ENCODE data around the gene SGK2. TPM values are rescaled to one million over a fixed set of nuclear protein-coding genes. Genes with fewer than 3 reads are reported as not detected.

SGK2 gene
- total RNA-seq, 5 donors from 2014 or later (not counting 1 experiment from before 2014, with no cell fraction given), result 0.73 to 2.0 (median 1.4) TPM

GRCh38 chr20:43545837-43546578, 12.8 kb upstream of the SGK2 start:
- H3K4me1 Mint-ChIP-seq, result no peaks in the 10 kb centered on the region
- DNase-seq (no peak), ATAC-seq (replicated peaks in 1 of 4) (no peak)
- POLR2A ChIA-PET, result interaction anchor here in 1 of 2 donors (0.6 kb wide), 2 partner anchors 24 to 1453 kb away, joined by 3 read pairs; no protein-coding TSS in a partner anchor
- no peak overlapping the region for H3K27ac ChIP-seq (ENCODE audit: low read length)
- H3K27ac Mint-ChIP-seq, result no peak overlapping the region
- H3K4me1 ChIP-seq (ENCODE audit: control insufficient read depth in 1 of 2, extremely low read depth in 1 of 2, insufficient read depth in 2 of 2, low read length in 2 of 2), result no peaks in the 10 kb centered on the region
- H3K36me3 Mint-ChIP-seq, result peaks cover 17% of the 10 kb centered on the region
- CTCF ChIA-PET, result no interaction called here
- no peak overlapping the region for H3K4me3 ChIP-seq (ENCODE audit: control insufficient read depth in 1 of 2, extremely low read depth in 1 of 2, low read length in 1 of 2)
- H3K27me3 ChIP-seq (replicated peaks in 1 of 2; ENCODE audit: control insufficient read depth in 2 of 2, extremely low read depth in 1 of 2, insufficient read depth in 2 of 2, low read length in 1 of 2), result peaks cover 0 to 2% of the 10 kb centered on the region in 2 experiments
- peaks cover 0 to 4% (median 0%) of the 10 kb centered on the region in 3 donors for H3K9me3 Mint-ChIP-seq
- H3K9me3 ChIP-seq, result no peaks in the 10 kb centered on the region
- 81% methylated on average over 3 of the region's 4 CpGs for WGBS (ENCODE audit: insufficient coverage)
- H3K4me3 Mint-ChIP-seq, result no peak overlapping the region
- H3K27me3 Mint-ChIP-seq, result no peaks in the 10 kb centered on the region
- H3K36me3 ChIP-seq (ENCODE audit: control insufficient read depth in 2 of 2, extremely low read depth in 1 of 2, insufficient read depth in 1 of 2, low read length in 1 of 2), result peaks cover 0 to 3% of the 10 kb centered on the region in 2 donors

GRCh38 chr20:43548273-43548880, 10.4 kb upstream of the SGK2 start:
- CTCF ChIA-PET, result interaction anchor here in 1 of 2 donors (0.6 to 1.1 kb wide), 2 partner anchors 10 to 113 kb away, joined by 4 read pairs; no protein-coding TSS in a partner anchor
- no peaks in the 10 kb centered on the region for H3K9me3 ChIP-seq
- WGBS (ENCODE audit: insufficient coverage), result 61% methylated on average over 4 of the region's 5 CpGs

GRCh38 chr20:43549416-43550065, 9.3 kb upstream of the SGK2 start:
- WGBS (ENCODE audit: insufficient coverage), result 88% methylated on average over 2 of the region's 4 CpGs
- H3K4me3 ChIP-seq (ENCODE audit: control insufficient read depth in 1 of 2, extremely low read depth in 1 of 2, low read length in 1 of 2), result no peak overlapping the region
- no peaks in the 10 kb centered on the region for H3K9me3 ChIP-seq
- Mint-ChIP-seq H3K27me3 (no peaks in the 10 kb centered on the region), H3K4me1 (no peaks in the 10 kb centered on the region), H3K27ac (no peak overlapping the region), H3K4me3 (no peak overlapping the region), H3K9me3 (peaks cover 0 to 4% (median 0%) of the 10 kb centered on the region in 3 donors), H3K36me3 (peaks cover 23% of the 10 kb centered on the region)
- CTCF ChIA-PET, result interaction anchor here in 1 of 2 donors (0.6 to 1.1 kb wide), 2 partner anchors 11 to 112 kb away, joined by 4 read pairs; no protein-coding TSS in a partner anchor
- peaks cover 0 to 2% of the 10 kb centered on the region in 2 experiments for H3K27me3 ChIP-seq (replicated peaks in 1 of 2; ENCODE audit: control insufficient read depth in 2 of 2, extremely low read depth in 1 of 2, insufficient read depth in 2 of 2, low read length in 1 of 2)
- no peak overlapping the region for H3K27ac ChIP-seq (ENCODE audit: low read length)
- POLR2A ChIA-PET, result no interaction called here
- DNase-seq (no peak), ATAC-seq (replicated peaks in 1 of 4) (no peak)
- no peaks in the 10 kb centered on the region for H3K4me1 ChIP-seq (ENCODE audit: control insufficient read depth in 1 of 2, extremely low read depth in 1 of 2, insufficient read depth in 2 of 2, low read length in 2 of 2)
- H3K36me3 ChIP-seq (ENCODE audit: control insufficient read depth in 2 of 2, extremely low read depth in 1 of 2, insufficient read depth in 1 of 2, low read length in 1 of 2), result peaks cover 0 to 3% of the 10 kb centered on the region in 2 donors

More at GRCh38 chr20:43548273-43548880, 10.4 kb upstream of the SGK2 start:
- no peak for DNase-seq
- Histone ChIP-seq H3K4me1 (ENCODE audit: control insufficient read depth in 1 of 2, extremely low read depth in 1 of 2, insufficient read depth in 2 of 2, low read length in 2 of 2) (no peaks in the 10 kb centered on the region), H3K27ac (ENCODE audit: low read length) (no peak overlapping the region), H3K4me3 (ENCODE audit: control insufficient read depth in 1 of 2, extremely low read depth in 1 of 2, low read length in 1 of 2) (no peak overlapping the region), H3K27me3 (replicated peaks in 1 of 2; ENCODE audit: control insufficient read depth in 2 of 2, extremely low read depth in 1 of 2, insufficient read depth in 2 of 2, low read length in 1 of 2) (peaks cover 0 to 2% of the 10 kb centered on the region in 2 experiments), H3K36me3 (ENCODE audit: control insufficient read depth in 2 of 2, extremely low read depth in 1 of 2, insufficient read depth in 1 of 2, low read length in 1 of 2) (peaks cover 0 to 3% of the 10 kb centered on the region in 2 donors)
- Mint-ChIP-seq H3K27ac (no peak overlapping the region), H3K36me3 (peaks cover 23% of the 10 kb centered on the region), H3K27me3 (no peaks in the 10 kb centered on the region), H3K4me3 (no peak overlapping the region), H3K4me1 (no peaks in the 10 kb centered on the region), H3K9me3 (peaks cover 0 to 4% (median 0%) of the 10 kb centered on the region in 3 donors)
- ATAC-seq (replicated peaks in 1 of 4), result no peak
- POLR2A ChIA-PET, result no interaction called here

GRCh38 chr20:43550456-43550855, 8.4 kb upstream of the SGK2 start:
- Mint-ChIP-seq H3K36me3 (peaks cover 23% of the 10 kb centered on the region), H3K4me1 (no peaks in the 10 kb centered on the region), H3K27ac (no peak overlapping the region), H3K9me3 (peaks cover 0 to 4% (median 0%) of the 10 kb centered on the region in 3 donors), H3K27me3 (no peaks in the 10 kb centered on the region), H3K4me3 (no peak overlapping the region)
- ChIA-PET POLR2A (no interaction called here), CTCF (no interaction called here)
- no peak for DNase-seq
- Histone ChIP-seq H3K9me3 (no peaks in the 10 kb centered on the region), H3K27me3 (replicated peaks in 1 of 2; ENCODE audit: control insufficient read depth in 2 of 2, extremely low read depth in 1 of 2, insufficient read depth in 2 of 2, low read length in 1 of 2) (peaks cover 0 to 5% of the 10 kb centered on the region in 2 experiments), H3K4me3 (ENCODE audit: control insufficient read depth in 1 of 2, extremely low read depth in 1 of 2, low read length in 1 of 2) (no peak overlapping the region), H3K36me3 (ENCODE audit: control insufficient read depth in 2 of 2, extremely low read depth in 1 of 2, insufficient read depth in 1 of 2, low read length in 1 of 2) (peaks cover 0 to 3% of the 10 kb centered on the region in 2 donors), H3K27ac (ENCODE audit: low read length) (no peak overlapping the region), H3K4me1 (ENCODE audit: control insufficient read depth in 1 of 2, extremely low read depth in 1 of 2, insufficient read depth in 2 of 2, low read length in 2 of 2) (no peaks in the 10 kb centered on the region)
- WGBS (ENCODE audit: insufficient coverage), result 57% methylated on average over 1 of the region's 2 CpGs
- ATAC-seq (replicated peaks in 1 of 4), result no peak

GRCh38 chr20:43554369-43554768, 4.5 kb upstream of the SGK2 start:
- Mint-ChIP-seq H3K27ac (no peak overlapping the region), H3K36me3 (peaks cover 5% of the 10 kb centered on the region), H3K4me1 (no peaks in the 10 kb centered on the region), H3K9me3 (no peaks in the 10 kb centered on the region), H3K27me3 (no peaks in the 10 kb centered on the region), H3K4me3 (no peak overlapping the region)
- Histone ChIP-seq H3K9me3 (no peaks in the 10 kb centered on the region), H3K4me1 (ENCODE audit: control insufficient read depth in 1 of 2, extremely low read depth in 1 of 2, insufficient read depth in 2 of 2, low read length in 2 of 2) (no peaks in the 10 kb centered on the region), H3K27me3 (replicated peaks in 1 of 2; ENCODE audit: control insufficient read depth in 2 of 2, extremely low read depth in 1 of 2, insufficient read depth in 2 of 2, low read length in 1 of 2) (peaks cover 0 to 12% of the 10 kb centered on the region in 2 experiments), H3K36me3 (ENCODE audit: control insufficient read depth in 2 of 2, extremely low read depth in 1 of 2, insufficient read depth in 1 of 2, low read length in 1 of 2) (no peaks in the 10 kb centered on the region), H3K4me3 (ENCODE audit: control insufficient read depth in 1 of 2, extremely low read depth in 1 of 2, low read length in 1 of 2) (no peak overlapping the region), H3K27ac (ENCODE audit: low read length) (no peak overlapping the region)
- DNase-seq (no peak), ATAC-seq (replicated peaks in 1 of 4) (no peak)
- ChIA-PET POLR2A (no interaction called here), CTCF (no interaction called here)
- WGBS (ENCODE audit: insufficient coverage), result 33% methylated on average over 1 of the region's 3 CpGs

- Histone ChIP-seq H3K27me3 (replicated peaks in 1 of 2; ENCODE audit: control insufficient read depth in 2 of 2, extremely low read depth in 1 of 2, insufficient read depth in 2 of 2, low read length in 1 of 2) (peaks cover 0 to 10% of the 10 kb centered on the region in 2 experiments), H3K4me3 (ENCODE audit: control insufficient read depth in 1 of 2, extremely low read depth in 1 of 2, low read length in 1 of 2) (no peak overlapping the region), H3K4me1 (ENCODE audit: control insufficient read depth in 1 of 2, extremely low read depth in 1 of 2, insufficient read depth in 2 of 2, low read length in 2 of 2) (no peaks in the 10 kb centered on the region), H3K36me3 (ENCODE audit: control insufficient read depth in 2 of 2, extremely low read depth in 1 of 2, insufficient read depth in 1 of 2, low read length in 1 of 2) (no peaks in the 10 kb centered on the region), H3K9me3 (no peaks in the 10 kb centered on the region), H3K27ac (ENCODE audit: low read length) (no peak overlapping the region)
- WGBS (ENCODE audit: insufficient coverage), result 73% methylated on average over 7 of the region's 8 CpGs
- no peak for DNase-seq
- ATAC-seq (replicated peaks in 1 of 4), result no peak
- Mint-ChIP-seq H3K27me3 (peaks cover 0 to 1% of the 10 kb centered on the region in 2 donors), H3K27ac (no peak overlapping the region), H3K36me3 (no peaks in the 10 kb centered on the region), H3K4me1 (no peaks in the 10 kb centered on the region), H3K9me3 (no peaks in the 10 kb centered on the region), H3K4me3 (no peak overlapping the region)
- ChIA-PET POLR2A (interaction anchor here in 1 of 2 donors (0.6 kb wide), 1 partner anchor 387 kb away, joined by 6 read pairs; no protein-coding TSS in a partner anchor), CTCF (no interaction called here)
Observed at GRCh38 chr20:43559147-43559987, 540 bp downstream of the SGK2 start.
